Activated T-cell treated with anti-CD3 and anti-CD28 coated beads, Interleukin-2, amount 50 U/mL, for 72 hours (primary cell): ENCODE data around the gene RABGGTA. TPM values are rescaled to one million over a fixed set of nuclear protein-coding genes. Genes with fewer than 3 reads are reported as not detected.

Experiments
- total RNA-seq, 2 donors: library from RNA; stranded (reverse); gene quantifications; one replicate each; pipeline ENCODE4 v1.2.3, GENCODE V29; 2022

The RABGGTA gene
- total RNA-seq, 2 donors from 2014 or later, result 53.8 to 56.2 TPM

Other genes starting within 250 kb of the RABGGTA start
- 1 to 10 TPM; 1.9 to 2.1 TPM for gene CARMIL3, start 219.6 kb downstream of the RABGGTA start, total RNA-seq
- gene CPNE6, start 200.0 kb downstream of the RABGGTA start, total RNA-seq, result under 1 TPM; 0.12 to 0.14 TPM
- gene PCK2, start 177.3 kb downstream of the RABGGTA start, total RNA-seq, result 100 to 1,000 TPM; 161 to 180 TPM
- 100 to 1,000 TPM; 109 to 124 TPM for gene DCAF11, start 156.8 kb downstream of the RABGGTA start, total RNA-seq
- 1 to 10 TPM; 5.2 TPM for gene NRL, start 156.6 kb downstream of the RABGGTA start, total RNA-seq
- 1 to 10 TPM in 1 of 2 donors, under 1 TPM in 1; 0.46 to 2.2 TPM for gene FITM1, start 140.9 kb downstream of the RABGGTA start, total RNA-seq
- 100 to 1,000 TPM; 342 to 378 TPM for gene PSME1, start 135.4 kb downstream of the RABGGTA start, total RNA-seq
- 10 to 100 TPM; 38.0 to 56.5 TPM for gene EMC9, start 130.0 kb downstream of the RABGGTA start, total RNA-seq
- gene PSME2, start 125.0 kb downstream of the RABGGTA start, total RNA-seq, result 100 to 1,000 TPM; 369 to 376 TPM
- gene RNF31, start 124.1 kb downstream of the RABGGTA start, total RNA-seq, result 10 to 100 TPM; 88.7 to 90.6 TPM
- 100 to 1,000 TPM; 245 to 263 TPM for gene IRF9, start 110.3 kb downstream of the RABGGTA start, total RNA-seq
- gene REC8, start 99.5 kb downstream of the RABGGTA start, total RNA-seq, result 10 to 100 TPM; 48.0 to 57.9 TPM
- 10 to 100 TPM; 30.9 to 38.0 TPM for gene IPO4, start 82.8 kb downstream of the RABGGTA start, total RNA-seq
- 10 to 100 TPM; 27.4 to 32.5 TPM for gene TM9SF1, start 76.2 kb downstream of the RABGGTA start, total RNA-seq
- gene TSSK4, start 65.9 kb downstream of the RABGGTA start, total RNA-seq, result under 1 TPM in 1 of 2 donors, not detected in 1; 0.88 TPM
- gene CHMP4A, start 58.1 kb downstream of the RABGGTA start, total RNA-seq, result 100 to 1,000 TPM; 105 to 119 TPM
- gene MDP1, start 55.5 kb downstream of the RABGGTA start, total RNA-seq, result 10 to 100 TPM; 16.8 to 20.2 TPM
- gene NEDD8, start 39.2 kb downstream of the RABGGTA start, total RNA-seq, result 100 to 1,000 TPM; 127 to 148 TPM
- gene GMPR2, start 38.7 kb downstream of the RABGGTA start, total RNA-seq, result 10 to 100 TPM; 67.5 to 75.5 TPM
- gene TINF2, start 29.0 kb downstream of the RABGGTA start, total RNA-seq, result 100 to 1,000 TPM in 1 of 2 donors, 10 to 100 TPM in 1; 87.7 to 103 TPM
- 10 to 100 TPM in 1 of 2 donors, 1 to 10 TPM in 1; 9.3 to 14.0 TPM for gene TGM1, start 8.4 kb downstream of the RABGGTA start, total RNA-seq
- 10 to 100 TPM; 28.5 to 29.0 TPM for gene DHRS1, start 28.2 kb upstream of the RABGGTA start, total RNA-seq
- gene NOP9, start 28.3 kb upstream of the RABGGTA start, total RNA-seq, result 10 to 100 TPM; 31.7 to 34.0 TPM
- 10 to 100 TPM; 11.6 to 12.9 TPM for gene CIDEB, start 36.4 kb upstream of the RABGGTA start, total RNA-seq
- gene LTB4R2, start 38.5 kb upstream of the RABGGTA start, total RNA-seq, result 10 to 100 TPM; 21.5 to 23.4 TPM
- gene LTB4R, start 39.9 kb upstream of the RABGGTA start, total RNA-seq, result 10 to 100 TPM; 27.1 to 28.5 TPM
- 1 to 10 TPM; 4.6 to 6.9 TPM for gene ADCY4, start 63.5 kb upstream of the RABGGTA start, total RNA-seq
- gene RIPK3, start 68.4 kb upstream of the RABGGTA start, total RNA-seq, result 10 to 100 TPM; 11.0 to 18.6 TPM
- 10 to 100 TPM in 1 of 2 donors, 1 to 10 TPM in 1; 2.6 to 11.3 TPM for gene NFATC4, start 96.6 kb upstream of the RABGGTA start, total RNA-seq
- under 1 TPM; 0.09 to 0.14 TPM for gene NYNRIN, start 127.4 kb upstream of the RABGGTA start, total RNA-seq
- 10 to 100 TPM; 15.7 to 30.7 TPM for gene CBLN3, start 158.1 kb upstream of the RABGGTA start, total RNA-seq
- gene KHNYN, start 158.4 kb upstream of the RABGGTA start, total RNA-seq, result 100 to 1,000 TPM; 114 to 126 TPM
- 10 to 100 TPM; 38.5 to 44.8 TPM for gene SDR39U1, start 171.2 kb upstream of the RABGGTA start, total RNA-seq
- gene CMA1, start 236.7 kb upstream of the RABGGTA start, total RNA-seq, result not detected